K562 (cell line): Measurements from ENCODE around the gene TTLL11. TPM values are rescaled to one million over a fixed set of nuclear protein-coding genes. Genes with fewer than 3 reads are reported as not detected.

ENCODE experiments used
- ATAC-seq: fragments of 200-7000 bp; cut with Tn5 transposase; 3 replicates; pipeline ENCODE4 v1.9.1; 2020; ENCODE audit warnings: moderate library complexity
- BruUV-seq: library from RNA; stranded (reverse); fragments of 400-500 nt; replicated peaks from 2 replicates; lab custom pipeline; 2021; lab: Mats Ljungman, UMichigan
- CTCF ChIA-PET: fragments of 300-600 bp; formaldehyde crosslinking; extraction: SDS; loops from one replicate; lab custom pipeline; 2021; ENCODE audit warnings: low intra/inter-chr PET ratio; lab: Yijun Ruan, JAX
- POLR2A ChIA-PET: fragments of 300-600, 350-650 bp; sonication (Branson Sonifier 250); formaldehyde crosslinking; extraction: SDS; loops from one replicate; lab custom pipeline; 2021; ENCODE audit warnings: antibody characterized with exemption, inconsistent platforms; lab: Yijun Ruan, JAX
- DNase-seq, 4 experiments: peaks; one replicate each; pipeline versions ENCODE4 v3.0.0 to v3.0.0-alpha.2; 2011 to 2018; ENCODE audit warnings: low spot score in 3 of 4, mixed read lengths in 3 of 4; ENCODE audit errors: extremely low read depth in 1 of 4
- FAIRE-seq: peaks from 2 replicates; lab custom pipeline; 2011; peaks lifted over from hg19 to GRCh38; lab: Jason Lieb, UNC
- H2AFZ ChIP-seq: 2 replicates; pipeline ENCODE4 v1.6.0; 2011; ENCODE audit warnings: low read depth, low read length, control low read depth, inconsistent platforms
- H3K27ac ChIP-seq: fragments of 200-600 bp; 3 replicates; pipeline ENCODE4 v1.8.0; 2011; ENCODE audit warnings: low read depth, mild to moderate bottlenecking, control low read depth, inconsistent platforms, low read length, moderate library complexity, mixed read lengths; ENCODE audit errors: extremely low read depth
- H3K27me3 ChIP-seq, 2 experiments: fragments of 300-600 bp in 1 of 2; 2 replicates in 1 of 2; 3 replicates in 1 of 2; pipeline versions ENCODE4 v1.6.0 to v1.8.0; 2011; ENCODE audit warnings: inconsistent platforms in 2 of 2, low read length in 2 of 2, mild to moderate bottlenecking in 1 of 2, mixed read lengths in 1 of 2, moderate library complexity in 1 of 2; ENCODE audit not compliant: control insufficient read depth in 2 of 2, insufficient read depth in 2 of 2
- H3K36me3 ChIP-seq: fragments of 300-600 bp; 3 replicates; pipeline ENCODE4 v1.8.0; 2011; ENCODE audit warnings: mild to moderate bottlenecking, low read length, inconsistent platforms; ENCODE audit not compliant: control insufficient read depth, insufficient read depth
- H3K4me1 ChIP-seq, 2 experiments: fragments of 200-600 bp in 1 of 2; replicated peaks in 1 of 2; 2 replicates in 1 of 2; 3 replicates in 1 of 2; pipeline versions ENCODE4 v1.5.1 to v1.8.0; 2011; ENCODE audit warnings: inconsistent platforms in 2 of 2, low read length in 2 of 2, mild to moderate bottlenecking in 1 of 2, mixed read lengths in 1 of 2, moderate library complexity in 1 of 2; ENCODE audit not compliant: control insufficient read depth in 2 of 2, insufficient read depth in 2 of 2
- H3K4me2 ChIP-seq: 2 replicates; pipeline ENCODE4 v1.6.1; 2011; ENCODE audit warnings: low read length, control low read depth, inconsistent platforms, mixed read lengths; ENCODE audit not compliant: insufficient read depth
- H3K4me3 ChIP-seq: fragments of 200-600 bp; sonication (generic), shearing (Covaris generic); 2 replicates; pipeline ENCODE4 v1.5.1; 2016; ENCODE audit warnings: control low read depth, inconsistent platforms
- H3K79me2 ChIP-seq: fragments of 200-600 bp; 3 replicates; pipeline ENCODE4 v1.8.0; 2011; ENCODE audit warnings: low read length, inconsistent platforms; ENCODE audit not compliant: control insufficient read depth, insufficient read depth
- H3K9ac ChIP-seq, 2 experiments: 2 replicates each; pipeline versions ENCODE4 v1.6.0 to v1.6.1; 2011; ENCODE audit warnings: low read depth in 2 of 2, low read length in 2 of 2, control low read depth in 1 of 2, inconsistent platforms in 1 of 2, mild to moderate bottlenecking in 1 of 2, mixed read lengths in 1 of 2; ENCODE audit not compliant: insufficient read depth in 1 of 2
- H3K9me1 ChIP-seq: one replicate; pipeline ENCODE4 v1.6.0; 2011; ENCODE audit warnings: inconsistent platforms, mild to moderate bottlenecking, low read length, moderate library complexity; ENCODE audit not compliant: control insufficient read depth, insufficient read depth
- H3K9me3 ChIP-seq: replicated peaks from 2 replicates; pipeline ENCODE4 v1.5.1; 2011; ENCODE audit warnings: low read depth, low read length, inconsistent platforms; ENCODE audit not compliant: control insufficient read depth, insufficient read depth
- H4K20me1 ChIP-seq: replicated peaks from 2 replicates; pipeline ENCODE4 v1.6.1; 2011; ENCODE audit warnings: low read length, inconsistent platforms, mixed read lengths; ENCODE audit not compliant: control insufficient read depth, insufficient read depth
- DPF2 ChIP-seq: fragments of 450-650 bp; IDR thresholded peaks from 2 replicates; pipeline ENCODE4 v1.6.1; 2016
- ERF ChIP-seq: fragments of 450-650 bp; formaldehyde crosslinking; IDR thresholded peaks from 2 replicates; pipeline ENCODE4 v1.4.0; 2020; ENCODE audit warnings: mild to moderate bottlenecking, mixed read lengths
- HMGN3 ChIP-seq: IDR thresholded peaks from 2 replicates; pipeline ENCODE4 v1.6.1; 2011; ENCODE audit warnings: borderline replicate concordance, low read depth, mild to moderate bottlenecking, mixed read lengths, low read length; ENCODE audit not compliant: insufficient read length; ENCODE audit errors: extremely low read depth
- TEAD1 ChIP-seq, 2 experiments: fragments of 450-650 bp in 1 of 2; sonication (generic) in 1 of 2; formaldehyde crosslinking; IDR thresholded peaks; 2 replicates each; pipeline versions ENCODE4 v1.4.0 to v1.8.0; 2020 to 2022; ENCODE audit warnings: mild to moderate bottlenecking in 2 of 2, missing genetic modification reagents in 1 of 2
- ZBTB17 ChIP-seq: fragments of 450-650 bp; formaldehyde crosslinking; IDR thresholded peaks from 2 replicates; pipeline ENCODE4 v1.4.0; 2020; ENCODE audit warnings: mild to moderate bottlenecking
- ZNF766 ChIP-seq: fragments of 200-800 bp; sonication (Bioruptor generic); conservative IDR thresholded peaks from 2 replicates; pipeline ENCODE4 v1.6.1; 2016; ENCODE audit warnings: missing genetic modification characterization, missing compliant biosample characterization
- WGBS: fragments of 100-300 bp; shearing (Covaris generic); methylation state at CpG from one replicate; pipeline ENCODE4 v1.1.6; 2016; ENCODE audit warnings: low coverage, mixed read lengths; ENCODE audit not compliant: insufficient coverage; ENCODE audit errors: missing lambda C conversion rate; 5-methylcytosine and 5-hydroxymethylcytosine counted together
- in situ Hi-C: fragments of 300-500 bp; cut with MboI; formaldehyde crosslinking; loops from 4 replicates; pipeline ENCODE4 v1.15.0; 2018; ENCODE audit warnings: inconsistent platforms, mixed read lengths
- intact Hi-C: fragments of 100-400 bp; cut with micrococcal nuclease; formaldehyde crosslinking; loops from 2 replicates; pipeline ENCODE4 v1.14.2; 2022
- polyA plus RNA-seq, 8 experiments: library from polyadenylated mRNA; depleted of rRNA in 4 of 8; stranded (reverse) in 5 of 8; unstranded in 3 of 8; fragments of >200 nt; fragmentation: Nextera tagmentation in 2 of 8; fragmentation: Illumina TruSeq in 1 of 8; extraction: Ambion mirVana in 2 of 8; extraction: Trizol in 1 of 8; gene quantifications; 2 replicates each; pipeline versions ENCODE4 v1.2.1 to v1.2.3, GENCODE V29; 2011 to 2014; ENCODE audit warnings: inconsistent platforms in 1 of 8, missing spikeins in 1 of 8
- total RNA-seq, 7 experiments: library from RNA; depleted of rRNA in 6 of 7; stranded (reverse); fragments of >200 nt in 6 of 7; fragmentation: Illumina TruSeq in 2 of 7; extraction: Trizol in 2 of 7; gene quantifications; 2 replicates each; pipeline versions ENCODE4 v1.2.1 to v1.2.3, GENCODE V29; 2011 to 2021; ENCODE audit warnings: low replicate concordance in 1 of 7

Gene TTLL11
- total and polyA plus RNA-seq, 9 of the 15 experiments (the other 6 are each of a cell fraction or from before 2014, with no cell fraction given) = 0.83 to 4.4 (median 2.7) TPM

DNA sequence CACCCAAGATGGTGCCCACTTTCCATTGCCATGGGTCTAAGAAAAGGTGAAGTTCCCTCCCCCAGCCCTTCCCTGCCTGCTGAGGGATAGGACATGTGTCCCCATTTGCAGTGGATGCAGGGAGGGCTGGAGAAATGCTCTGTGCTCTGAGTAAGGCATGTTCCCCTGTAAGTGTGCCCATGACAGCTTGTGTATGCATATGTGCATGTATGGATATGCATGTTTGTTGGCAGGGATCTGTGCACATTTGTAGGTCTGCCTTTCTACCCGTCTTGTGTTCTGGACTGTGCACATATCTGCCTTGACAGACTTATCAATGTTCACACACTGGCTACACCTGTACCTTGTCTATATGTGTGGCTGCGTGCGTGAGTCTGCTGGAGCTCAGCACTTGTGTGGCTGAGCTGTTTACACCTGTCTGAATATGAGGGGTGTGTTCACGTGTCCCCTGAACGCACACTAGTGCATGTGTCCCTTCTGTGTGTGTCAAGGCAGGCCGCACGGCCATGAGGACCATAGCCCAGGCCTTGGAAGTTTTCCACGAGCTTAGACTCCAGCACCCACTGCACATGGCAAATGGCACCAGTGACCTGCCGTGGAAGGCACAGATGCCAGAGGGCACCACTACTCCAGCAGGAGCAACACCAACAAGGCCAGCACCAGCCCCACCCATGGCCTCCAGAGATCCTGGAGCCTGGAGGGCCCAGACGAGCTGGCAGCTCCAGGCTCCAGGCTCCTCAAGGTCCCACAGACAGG is 27.4 kb upstream of the TTLL11 start:
- 4% methylated on average over 10 of the region's 10 CpGs for WGBS
- Histone ChIP-seq H3K9ac (no peak overlapping the region), H3K36me3 (no peaks in the 10 kb centered on the region), H3K27me3 (peaks cover 0 to 19% of the 10 kb centered on the region in 2 experiments; a peak in 3 of 5 replicates), H3K4me2 (no peak overlapping the region), H3K4me3 (no peak overlapping the region), H2AFZ (no peak overlapping the region), H4K20me1 (peaks cover 12% of the 10 kb centered on the region), H3K79me2 (no peaks in the 10 kb centered on the region), H3K9me3 (no peaks in the 10 kb centered on the region; the same call in 1 of the 2 replicates), H3K9me1 (no peaks in the 10 kb centered on the region), H3K4me1 (peaks cover 0 to 4% of the 10 kb centered on the region in 2 experiments; a peak in 1 of 5 replicates), H3K27ac (no peak overlapping the region)
- BruUV-seq = no TSS peak
- TF ChIP-seq DPF2 (no peak), HMGN3 (no peak), ZBTB17 (CRISPR knock-in tag) (no peak), ERF (CRISPR knock-in tag) (no peak), ZNF766 (CRISPR knock-in tag) (no peak), TEAD1 (CRISPR knock-in tag; IDR thresholded peaks at IDR 0.05) (no peak)
- CTCF ChIA-PET = interaction anchor here (0.6 to 3.9 kb wide), 3 partner anchors 14 to 574 kb away, joined by 3 to 42 read pairs (median 3); no protein-coding TSS in a partner anchor
- intact Hi-C loops (no loop called here), in situ Hi-C loops (loop anchor here (5.0 to 10.0 kb wide), 3 partner anchors 232 to 694 kb away; no protein-coding TSS in a partner anchor)
- POLR2A ChIA-PET = interaction anchor here (1.0 kb wide), 1 partner anchor 114 kb away, joined by 3 read pairs; no protein-coding TSS in a partner anchor
- FAIRE-seq = no peak
- no peak for DNase-seq
- no peak for ATAC-seq
